ENCODE results near the gene NKX1-2. TPM values are rescaled to one million over a fixed set of nuclear protein-coding genes. Genes with fewer than 3 reads are reported as not detected.

Gene NKX1-2
- total and polyA plus RNA-seq, 4 donors: 0.02 to 0.06 TPM; not detected in 2

DNA sequence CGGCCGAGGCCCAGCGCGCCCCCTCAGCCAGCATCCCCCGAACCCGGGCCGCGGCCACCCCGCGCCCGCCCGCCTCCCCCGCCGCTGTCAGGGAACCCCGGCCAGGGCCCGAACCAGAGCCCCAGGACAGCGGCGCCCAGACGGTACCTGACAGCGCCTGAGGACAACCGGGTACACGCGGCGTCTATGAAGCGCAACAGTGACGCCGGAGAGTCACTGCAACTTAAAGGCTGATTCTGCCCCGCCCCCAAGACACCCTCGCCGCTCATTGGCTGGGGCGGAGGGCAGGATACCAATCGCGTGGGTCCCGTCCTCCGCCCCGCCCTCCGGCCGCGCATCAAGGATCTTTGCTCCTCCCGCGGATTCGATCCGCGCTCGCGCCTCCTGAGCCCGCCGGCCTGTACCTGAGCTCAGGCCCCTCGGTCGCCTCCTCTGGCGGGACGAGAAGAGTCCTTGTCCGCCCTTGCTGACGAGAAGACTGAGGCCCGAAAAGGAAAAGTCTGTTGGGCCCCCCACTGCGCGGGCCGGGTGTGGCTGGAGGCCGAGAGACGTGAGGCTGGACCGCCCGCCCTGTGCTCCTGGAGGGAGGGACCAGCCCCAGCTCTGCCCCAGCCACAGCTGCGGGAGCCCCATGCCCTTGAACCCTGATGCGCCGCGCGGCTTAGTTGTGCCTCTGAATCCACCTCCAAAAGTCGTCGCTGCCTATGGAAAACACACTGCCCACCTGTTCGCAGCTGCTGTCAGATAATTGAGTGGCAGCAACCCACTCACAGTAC lies 30.9 kb downstream of the NKX1-2 start, which contains the start of gene OAT:
Gene OAT, minus strand, starts transcription at position 198 of the 776 bp plus-strand sequence. CDS start 6,752 bp downstream, outside the sequence.
- Histone ChIP-seq H3K4me3 (peak within 1 kb of the TSS; percentile 84), H3K9ac (ENCODE audit: insufficient read depth in 1 of 2, low read length in 2 of 2) (peak within 1 kb of the TSS; percentile 12 to 74), H3K4me1 (ENCODE audit: control insufficient read depth in 5 of 5, insufficient read depth in 5 of 5, low read length in 5 of 5) (peaks cover 0 to 24% (median 8%) of the 10 kb centered on the region in 5 donors), H3K9me3 (ENCODE audit: control insufficient read depth in 4 of 4, insufficient read depth in 3 of 4, low read length in 3 of 4) (no peaks in the 10 kb centered on the region), H3K27me3 (ENCODE audit: control insufficient read depth in 3 of 3, insufficient read depth in 3 of 3, low read length in 2 of 3) (peaks cover 0 to 6% (median 0%) of the 10 kb centered on the region in 3 donors), H3K36me3 (ENCODE audit: control insufficient read depth in 4 of 4, insufficient read depth in 4 of 4, low read length in 4 of 4) (no peaks in the 10 kb centered on the region), H3K27ac (ENCODE audit: low read depth in 1 of 2, low read length in 1 of 2) (peak within 1 kb of the TSS; percentile 79 to 90)
- ATAC-seq (ENCODE audit: insufficient read depth, low FRiP score) (peak; percentile 95), DNase-seq (peak; percentile 95 to 98 (median 98))
- TF ChIP-seq, protein P1, sequence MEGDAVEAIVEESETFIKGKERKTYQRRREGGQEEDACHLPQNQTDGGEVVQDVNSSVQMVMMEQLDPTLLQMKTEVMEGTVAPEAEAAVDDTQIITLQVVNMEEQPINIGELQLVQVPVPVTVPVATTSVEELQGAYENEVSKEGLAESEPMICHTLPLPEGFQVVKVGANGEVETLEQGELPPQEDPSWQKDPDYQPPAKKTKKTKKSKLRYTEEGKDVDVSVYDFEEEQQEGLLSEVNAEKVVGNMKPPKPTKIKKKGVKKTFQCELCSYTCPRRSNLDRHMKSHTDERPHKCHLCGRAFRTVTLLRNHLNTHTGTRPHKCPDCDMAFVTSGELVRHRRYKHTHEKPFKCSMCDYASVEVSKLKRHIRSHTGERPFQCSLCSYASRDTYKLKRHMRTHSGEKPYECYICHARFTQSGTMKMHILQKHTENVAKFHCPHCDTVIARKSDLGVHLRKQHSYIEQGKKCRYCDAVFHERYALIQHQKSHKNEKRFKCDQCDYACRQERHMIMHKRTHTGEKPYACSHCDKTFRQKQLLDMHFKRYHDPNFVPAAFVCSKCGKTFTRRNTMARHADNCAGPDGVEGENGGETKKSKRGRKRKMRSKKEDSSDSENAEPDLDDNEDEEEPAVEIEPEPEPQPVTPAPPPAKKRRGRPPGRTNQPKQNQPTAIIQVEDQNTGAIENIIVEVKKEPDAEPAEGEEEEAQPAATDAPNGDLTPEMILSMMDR (IDR thresholded peaks at IDR 0.05; ENCODE audit: control extremely low read depth, extremely low read depth): no peak
- WGBS, 2 donors: 3% methylated on average over 70 of the region's 70 CpGs

DNA sequence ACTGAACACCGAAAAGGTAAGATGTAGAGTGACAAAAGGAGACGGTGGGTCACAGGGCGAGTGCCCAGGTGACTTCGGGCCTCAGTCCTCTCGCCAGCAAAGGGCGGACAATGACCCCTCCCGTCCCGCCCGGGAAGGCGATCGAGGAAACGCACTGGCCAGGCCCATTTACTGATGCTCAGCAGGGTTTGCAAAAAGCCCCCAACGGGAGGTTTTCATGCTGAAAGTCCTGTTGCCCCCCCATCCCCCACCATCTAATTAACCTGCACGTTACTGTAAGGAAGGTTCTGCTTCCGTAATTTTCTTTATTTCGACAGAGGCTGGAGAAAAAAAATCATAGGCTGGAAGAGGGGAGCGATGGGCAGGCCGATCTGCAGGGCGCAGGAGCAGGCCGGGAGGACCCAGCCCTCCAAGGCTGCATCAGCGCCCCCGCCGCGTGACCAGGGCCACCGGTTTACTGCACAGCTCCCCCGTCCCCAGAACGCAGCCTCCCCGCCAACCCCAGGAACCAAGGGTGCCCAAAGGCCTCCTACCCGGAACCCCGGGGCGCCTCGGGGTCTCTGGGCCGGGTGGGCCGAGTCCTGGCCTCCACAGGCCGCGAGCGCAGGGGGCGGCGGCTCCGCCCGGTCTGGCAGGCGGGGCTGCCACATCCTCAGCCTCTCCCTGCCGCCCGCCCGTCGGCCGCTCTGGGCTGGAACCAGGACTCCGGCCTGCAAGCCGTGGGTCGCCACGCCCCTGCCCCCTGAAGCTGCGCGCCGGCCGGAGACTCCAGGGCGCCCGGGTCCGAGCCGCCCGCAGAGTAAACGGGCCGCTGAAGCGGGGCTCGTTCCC lies 31.7 kb downstream of the NKX1-2 start:
- WGBS, 2 donors: 6 to 10% methylated on average over 44 to 64 of the region's 64 CpGs
- Histone ChIP-seq H3K4me1 (ENCODE audit: control insufficient read depth in 5 of 5, insufficient read depth in 5 of 5, low read length in 5 of 5) (peaks cover 0 to 31% (median 8%) of the 10 kb centered on the region in 5 donors), H3K4me3 (peak overlapping the region; percentile 84), H3K36me3 (ENCODE audit: control insufficient read depth in 4 of 4, insufficient read depth in 4 of 4, low read length in 4 of 4) (no peaks in the 10 kb centered on the region), H3K27me3 (ENCODE audit: control insufficient read depth in 3 of 3, insufficient read depth in 3 of 3, low read length in 2 of 3) (peaks cover 0 to 6% (median 0%) of the 10 kb centered on the region in 3 donors), H3K9ac (ENCODE audit: insufficient read depth in 1 of 2, low read length in 2 of 2) (peak overlapping the region; percentile 12 to 74), H3K27ac (ENCODE audit: low read depth in 1 of 2, low read length in 1 of 2) (peak overlapping the region; percentile 79 to 90), H3K9me3 (ENCODE audit: control insufficient read depth in 4 of 4, insufficient read depth in 3 of 4, low read length in 3 of 4) (no peaks in the 10 kb centered on the region)
- ATAC-seq (ENCODE audit: insufficient read depth, low FRiP score): peak; percentile 36
- TF ChIP-seq, protein P1 (IDR thresholded peaks at IDR 0.05; ENCODE audit: control extremely low read depth, extremely low read depth): no peak
- DNase-seq: peak; percentile 65 to 72 (median 69)

DNA sequence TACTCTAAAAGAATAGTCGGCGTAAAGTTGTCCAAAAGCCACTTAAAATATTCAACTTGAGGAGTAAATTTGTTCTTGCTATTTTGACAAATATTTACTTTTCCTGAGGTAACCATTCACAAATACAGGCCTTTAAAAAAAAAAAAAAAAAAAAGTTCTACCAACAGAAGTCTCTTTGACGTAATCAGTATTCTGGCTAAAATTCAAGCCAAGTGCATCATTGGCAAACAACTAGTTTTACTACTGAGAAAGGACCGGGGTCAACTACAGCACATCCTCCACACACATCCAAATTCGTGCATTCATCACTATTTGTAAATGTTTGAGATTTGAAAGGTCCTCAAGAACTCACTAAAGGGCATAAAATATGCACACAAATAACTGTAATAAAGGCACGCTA lies 33.1 kb downstream of the NKX1-2 start:
- 64 to 81% methylated on average over 6 of the region's 6 CpGs for WGBS, 2 donors
- peaks cover 0 to 6% (median 0%) of the 10 kb centered on the region in 3 donors for H3K27me3 ChIP-seq (ENCODE audit: control insufficient read depth in 3 of 3, insufficient read depth in 3 of 3, low read length in 2 of 3)
- ATAC-seq (ENCODE audit: insufficient read depth, low FRiP score) (no peak), DNase-seq (peak in 2 of 3 donors; percentile 75 to 77)
- peaks cover 0 to 3% (median 0%) of the 10 kb centered on the region in 4 donors for H3K36me3 ChIP-seq (ENCODE audit: control insufficient read depth in 4 of 4, insufficient read depth in 4 of 4, low read length in 4 of 4)
- no peak overlapping the region for H3K27ac ChIP-seq (ENCODE audit: low read depth in 1 of 2, low read length in 1 of 2)
- H3K9ac ChIP-seq (ENCODE audit: insufficient read depth in 1 of 2, low read length in 2 of 2): no peak overlapping the region
- TF ChIP-seq, protein P1 (IDR thresholded peaks at IDR 0.05; ENCODE audit: control extremely low read depth, extremely low read depth): no peak
- no peak overlapping the region for H3K4me3 ChIP-seq
- peaks cover 0 to 31% (median 8%) of the 10 kb centered on the region in 5 donors for H3K4me1 ChIP-seq (ENCODE audit: control insufficient read depth in 5 of 5, insufficient read depth in 5 of 5, low read length in 5 of 5)
- H3K9me3 ChIP-seq (ENCODE audit: control insufficient read depth in 4 of 4, insufficient read depth in 3 of 4, low read length in 3 of 4): no peaks in the 10 kb centered on the region
